ENCODE measurements around the gene PURA.

DNA sequence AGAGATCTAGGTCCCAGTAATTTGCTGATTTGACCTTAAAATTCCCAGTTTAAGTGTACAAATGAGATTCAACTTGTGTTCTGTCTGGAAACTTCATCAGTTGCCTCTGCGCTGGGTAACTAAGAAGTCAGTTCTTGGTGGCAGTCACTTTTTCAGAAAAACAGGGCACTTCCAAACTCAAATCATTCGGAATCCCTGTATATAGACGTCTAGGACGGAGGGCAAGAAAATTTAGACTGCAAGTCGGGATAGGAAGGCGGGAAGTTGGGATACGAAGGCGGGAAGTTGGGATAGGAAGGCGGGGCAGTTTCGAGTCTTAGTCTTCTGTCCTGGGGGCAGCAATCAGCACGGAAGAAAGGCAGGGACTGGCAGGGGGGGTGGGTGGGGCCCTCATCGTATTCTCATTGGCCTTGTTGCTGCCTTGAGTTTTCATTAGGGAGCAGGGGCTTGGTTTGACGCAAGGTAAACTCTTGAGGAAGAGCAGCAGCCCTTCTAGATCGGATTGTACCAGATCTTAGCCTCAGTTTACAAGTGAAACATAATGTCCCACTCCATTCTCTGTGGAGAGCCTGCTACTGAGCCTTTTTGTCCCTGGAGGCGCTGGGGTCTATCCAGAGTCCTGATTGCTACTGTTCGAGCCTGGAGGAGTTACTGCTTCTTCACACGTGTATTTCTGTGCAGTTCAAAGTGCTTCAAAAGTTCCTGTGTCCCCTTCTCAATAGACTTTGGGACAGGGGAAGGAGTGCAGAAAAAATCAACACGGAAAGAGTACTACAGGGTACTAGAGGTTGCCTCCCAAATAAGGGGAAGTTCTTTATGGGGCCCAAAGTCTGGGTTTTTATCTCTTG is 2.7 kb upstream of the PURA start:
- TF ChIP-seq POLR2A (IDR thresholded peaks at IDR 0.05): no peak
- TF ChIP-seq, protein P1, sequence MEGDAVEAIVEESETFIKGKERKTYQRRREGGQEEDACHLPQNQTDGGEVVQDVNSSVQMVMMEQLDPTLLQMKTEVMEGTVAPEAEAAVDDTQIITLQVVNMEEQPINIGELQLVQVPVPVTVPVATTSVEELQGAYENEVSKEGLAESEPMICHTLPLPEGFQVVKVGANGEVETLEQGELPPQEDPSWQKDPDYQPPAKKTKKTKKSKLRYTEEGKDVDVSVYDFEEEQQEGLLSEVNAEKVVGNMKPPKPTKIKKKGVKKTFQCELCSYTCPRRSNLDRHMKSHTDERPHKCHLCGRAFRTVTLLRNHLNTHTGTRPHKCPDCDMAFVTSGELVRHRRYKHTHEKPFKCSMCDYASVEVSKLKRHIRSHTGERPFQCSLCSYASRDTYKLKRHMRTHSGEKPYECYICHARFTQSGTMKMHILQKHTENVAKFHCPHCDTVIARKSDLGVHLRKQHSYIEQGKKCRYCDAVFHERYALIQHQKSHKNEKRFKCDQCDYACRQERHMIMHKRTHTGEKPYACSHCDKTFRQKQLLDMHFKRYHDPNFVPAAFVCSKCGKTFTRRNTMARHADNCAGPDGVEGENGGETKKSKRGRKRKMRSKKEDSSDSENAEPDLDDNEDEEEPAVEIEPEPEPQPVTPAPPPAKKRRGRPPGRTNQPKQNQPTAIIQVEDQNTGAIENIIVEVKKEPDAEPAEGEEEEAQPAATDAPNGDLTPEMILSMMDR (IDR thresholded peaks at IDR 0.05): no peak
- TF ChIP-seq EP300 (IDR thresholded peaks at IDR 0.05): no peak

Data from upper lobe of left lung (tissue), 4 donors.